SK-N-SH (cell line): ENCODE data around the gene ZW10. TPM values are rescaled to one million over a fixed set of nuclear protein-coding genes. Genes with fewer than 3 reads are reported as not detected.

ENCODE experiments used
- CTCF ChIA-PET: fragments of 300-600, 350-600 bp; formaldehyde crosslinking; extraction: SDS; loops from one replicate; lab custom pipeline; 2021; lab: Yijun Ruan, JAX
- POLR2A ChIA-PET: fragments of 350-600 bp; sonication (Branson Sonifier 250); formaldehyde crosslinking; extraction: SDS; loops from one replicate; lab custom pipeline; 2020; ENCODE audit warnings: antibody characterized with exemption, inconsistent platforms; lab: Yijun Ruan, JAX
- DNase-seq: peaks from one replicate; pipeline ENCODE4 v3.0.0; 2012
- H2AFZ ChIP-seq: fragments of 200-600 bp; sonication (generic); 2 replicates; pipeline ENCODE4 v1.8.1; 2016; ENCODE audit warnings: antibody characterized with exemption, mild to moderate bottlenecking, low read depth
- H3F3A ChIP-seq: fragments of 200-600 bp; sonication (generic); replicated peaks from 2 replicates; pipeline ENCODE3; 2016; ENCODE audit warnings: antibody characterized with exemption, mild to moderate bottlenecking; ENCODE audit not compliant: insufficient read depth
- H3K27ac ChIP-seq, 2 experiments: fragments of 200-500 bp in 1 of 2; fragments of 200-600 bp in 1 of 2; sonication (Bioruptor generic) in 1 of 2; sonication (generic), shearing (Covaris generic) in 1 of 2; 2 replicates each; pipeline versions ENCODE4 v1.5.1 to v1.6.1; 2014 to 2016; ENCODE audit warnings: low read depth in 2 of 2, inconsistent platforms in 1 of 2, low read length in 1 of 2, mild to moderate bottlenecking in 1 of 2, mixed read lengths in 1 of 2
- H3K27me3 ChIP-seq: fragments of 200-600 bp; sonication (generic), shearing (Covaris generic); 2 replicates; pipeline ENCODE4 v1.6.1; 2016; ENCODE audit warnings: mixed run types; ENCODE audit not compliant: insufficient read depth
- H3K36me3 ChIP-seq, 2 experiments: fragments of 200-500 bp in 1 of 2; fragments of 200-600 bp in 1 of 2; sonication (Bioruptor generic) in 1 of 2; sonication (generic) in 1 of 2; replicated peaks in 1 of 2; 2 replicates each; pipeline versions ENCODE3 to v1.5.1; 2014 to 2016; ENCODE audit warnings: low read length in 1 of 2, mild to moderate bottlenecking in 1 of 2; ENCODE audit not compliant: insufficient read depth in 2 of 2, control insufficient read depth in 1 of 2
- H3K4me1 ChIP-seq, 2 experiments: fragments of 200-500 bp in 1 of 2; fragments of 200-600 bp in 1 of 2; sonication (Bioruptor generic) in 1 of 2; sonication (generic), shearing (Covaris generic) in 1 of 2; 2 replicates each; pipeline versions ENCODE4 v1.5.1 to v1.6.1; 2014 to 2016; ENCODE audit warnings: low read depth in 1 of 2, low read length in 1 of 2, mixed run types in 1 of 2; ENCODE audit not compliant: insufficient read depth in 2 of 2, control insufficient read depth in 1 of 2
- H3K4me2 ChIP-seq: fragments of 200-600 bp; sonication (generic), shearing (Covaris generic); 2 replicates; pipeline ENCODE4 v1.6.1; 2017; ENCODE audit warnings: mixed run types
- H3K4me3 ChIP-seq, 2 experiments: fragments of 200-500 bp in 1 of 2; fragments of 200-600 bp in 1 of 2; sonication (Bioruptor generic) in 1 of 2; sonication (generic), shearing (Covaris generic) in 1 of 2; 2 replicates each; pipeline versions ENCODE4 v1.5.1 to v1.8.1; 2014 to 2016; ENCODE audit warnings: low read depth in 2 of 2, inconsistent platforms in 1 of 2, low read length in 1 of 2, mild to moderate bottlenecking in 1 of 2, mixed read lengths in 1 of 2, moderate library complexity in 1 of 2
- H3K79me2 ChIP-seq: fragments of 200-600 bp; sonication (generic); 2 replicates; pipeline ENCODE4 v1.8.1; 2017; ENCODE audit warnings: mild to moderate bottlenecking; ENCODE audit not compliant: insufficient read depth
- H3K9ac ChIP-seq: fragments of 200-600 bp; sonication (generic); 2 replicates; pipeline ENCODE4 v1.6.1; 2017; ENCODE audit warnings: mixed run types
- H3K9me2 ChIP-seq: fragments of 200-600 bp; sonication (generic); 2 replicates; pipeline ENCODE4 v1.6.1; 2017; ENCODE audit warnings: mixed run types
- H3K9me3 ChIP-seq: fragments of 200-600 bp; sonication (generic); 2 replicates; pipeline ENCODE4 v1.6.1; 2017; ENCODE audit warnings: mixed run types, mild to moderate bottlenecking, moderate library complexity
- H4K20me1 ChIP-seq: fragments of 200-600 bp; sonication (generic); 2 replicates; pipeline ENCODE4 v1.6.1; 2017; ENCODE audit warnings: mild to moderate bottlenecking, mixed run types; ENCODE audit not compliant: insufficient read depth
- CHD2 ChIP-seq: fragments of 150-350 bp; IDR thresholded peaks from 2 replicates; pipeline ENCODE4 v1.6.1; 2018; ENCODE audit warnings: low read length; ENCODE audit not compliant: partially characterized antibody
- CTCF ChIP-seq: fragments of 200-600 bp; sonication (generic); IDR thresholded peaks from 2 replicates; pipeline ENCODE4 v1.6.1; 2017; ENCODE audit warnings: antibody characterized with exemption, mild to moderate bottlenecking, moderate library complexity
- ELF1 ChIP-seq: IDR thresholded peaks from 2 replicates; pipeline ENCODE4 v1.4.0; 2012
- EP300 ChIP-seq, 2 experiments: IDR thresholded peaks; 2 replicates each; pipeline versions ENCODE4 v1.4.0 to v1.6.1; 2012; ENCODE audit warnings: borderline replicate concordance in 1 of 2, low read depth in 1 of 2, low read length in 1 of 2
- FOXJ3 ChIP-seq: sonication (generic); formaldehyde crosslinking; IDR thresholded peaks from 2 replicates; pipeline ENCODE4 v1.5.1; 2020; ENCODE audit warnings: mild to moderate bottlenecking, missing genetic modification reagents
- FOXM1 ChIP-seq: IDR thresholded peaks from 2 replicates; pipeline ENCODE4 v1.4.0; 2012; ENCODE audit warnings: low read depth, mild to moderate bottlenecking
- GABPA ChIP-seq: IDR thresholded peaks from 2 replicates; pipeline ENCODE4 v1.4.0; 2012; ENCODE audit warnings: low read depth, mild to moderate bottlenecking
- GATA2 ChIP-seq: sonication (generic); formaldehyde crosslinking; IDR thresholded peaks from 2 replicates; pipeline ENCODE4 v1.5.0; 2020; ENCODE audit warnings: mild to moderate bottlenecking, missing genetic modification reagents
- MAX ChIP-seq: IDR thresholded peaks from 2 replicates; pipeline ENCODE4 v1.4.0; 2012; ENCODE audit warnings: low read depth
- MEF2A ChIP-seq: IDR thresholded peaks from 2 replicates; pipeline ENCODE4 v1.4.0; 2012; ENCODE audit warnings: low read depth, borderline replicate concordance
- NFIC ChIP-seq: IDR thresholded peaks from 2 replicates; pipeline ENCODE4 v1.4.0; 2012; ENCODE audit warnings: borderline replicate concordance
- NRF1 ChIP-seq: IDR thresholded peaks from 2 replicates; pipeline ENCODE4 v1.6.1; 2012; ENCODE audit warnings: low read depth, mild to moderate bottlenecking, low read length
- PBX3 ChIP-seq: IDR thresholded peaks from 2 replicates; pipeline ENCODE4; 2012
- RAD21 ChIP-seq: IDR thresholded peaks from 2 replicates; pipeline ENCODE4 v1.6.1; 2012; ENCODE audit warnings: mild to moderate bottlenecking, low read length
- RCOR1 ChIP-seq: fragments of 150-350 bp; IDR thresholded peaks from 2 replicates; pipeline ENCODE4 v1.6.1; 2017; ENCODE audit warnings: antibody characterized with exemption, low read length
- RFX5 ChIP-seq: IDR thresholded peaks from 2 replicates; pipeline ENCODE4 v1.6.1; 2012; ENCODE audit warnings: mild to moderate bottlenecking, improper control_type of control experiment, low read length
- SMC3 ChIP-seq: IDR thresholded peaks from 2 replicates; pipeline ENCODE4 v1.6.1; 2012; ENCODE audit warnings: low read depth, low read length, improper control_type of control experiment
- TAF1 ChIP-seq: IDR thresholded peaks from 2 replicates; pipeline ENCODE4 v1.6.1; 2012; ENCODE audit warnings: low read depth, mild to moderate bottlenecking, low read length, moderate library complexity, borderline replicate concordance
- TCF12 ChIP-seq: IDR thresholded peaks from 2 replicates; pipeline ENCODE4 v1.4.0; 2012
- USF1 ChIP-seq: IDR thresholded peaks from 2 replicates; pipeline ENCODE4 v1.4.0; 2012; ENCODE audit warnings: low read depth, borderline replicate concordance
- ZBTB33 ChIP-seq: IDR thresholded peaks from 2 replicates; pipeline ENCODE4 v1.4.0; 2012; ENCODE audit warnings: low read depth, borderline replicate concordance
- polyA plus RNA-seq, 3 experiments: library from polyadenylated mRNA; depleted of rRNA; stranded (reverse); fragments of >200 nt; gene quantifications; 2 replicates each; pipeline ENCODE4 v1.2.3, GENCODE V29; 2012

ZW10 gene
- polyA plus RNA-seq, 1 of the 3 experiments (the other 2 are of a cell fraction): 6.1 TPM

GRCh38 chr11:113805640-113806039, 32.1 kb upstream of the ZW10 start:
- no peaks in the 10 kb centered on the region for H3F3A ChIP-seq
- CTCF ChIA-PET: interaction anchor here (0.7 to 3.7 kb wide), 4 partner anchors 9 to 456 kb away, joined by 3 to 25 read pairs (median 8); no protein-coding TSS in a partner anchor
- H4K20me1 ChIP-seq: no peaks in the 10 kb centered on the region
- POLR2A ChIA-PET: no interaction called here
- H3K9ac ChIP-seq: no peak overlapping the region
- H3K36me3 ChIP-seq: peaks cover 56% of the 10 kb centered on the region in 2 experiments
- H3K4me2 ChIP-seq: no peak overlapping the region
- H2AFZ ChIP-seq: no peak overlapping the region
- peaks cover 0 to 2% of the 10 kb centered on the region in 2 experiments; a peak in 1 of 4 replicates for H3K4me1 ChIP-seq
- H3K27ac ChIP-seq: no peak overlapping the region
- DNase-seq: no peak
- no peaks in the 10 kb centered on the region for H3K9me3 ChIP-seq
- TF ChIP-seq GABPA (no peak), RFX5 (no peak), ZBTB33 (no peak), SMC3 (no peak), RAD21 (no peak), CHD2 (no peak)
- TF ChIP-seq, all 33 proteins: peak for 0
- no peaks in the 10 kb centered on the region for H3K79me2 ChIP-seq
- H3K27me3 ChIP-seq: no peaks in the 10 kb centered on the region
- no peak overlapping the region for H3K4me3 ChIP-seq
- no peaks in the 10 kb centered on the region for H3K9me2 ChIP-seq

GRCh38 chr11:113802621-113803020, 29.1 kb upstream of the ZW10 start:
- POLR2A ChIA-PET: no interaction called here
- TF ChIP-seq CTCF: no peak
- TF ChIP-seq MAX: no peak
- no peak for TF ChIP-seq RCOR1
- no peak for TF ChIP-seq EP300 (IDR thresholded peaks at IDR 0.05; ENCODE audit: borderline replicate concordance in 1 of 2, low read depth in 1 of 2, low read length in 1 of 2)
- no peak for TF ChIP-seq NRF1
- TF ChIP-seq MEF2A: no peak
- TF ChIP-seq GATA2 (CRISPR knock-in tag): no peak
- TF ChIP-seq RAD21: no peak
- TF ChIP-seq USF1: no peak
- TF ChIP-seq PBX3: no peak
- TF ChIP-seq NFIC: no peak
- TF ChIP-seq ELF1: no peak
- TF ChIP-seq FOXJ3 (CRISPR knock-in tag): no peak
- no peak for TF ChIP-seq TAF1
- TF ChIP-seq TCF12: no peak
- no peak for TF ChIP-seq GABPA
- no peak for TF ChIP-seq FOXM1
- TF ChIP-seq ZBTB33: no peak
- no peak overlapping the region for H3K4me3 ChIP-seq

More at GRCh38 chr11:113802621-113803020, 29.1 kb upstream of the ZW10 start:
- CTCF ChIA-PET: interaction anchor here (1.1 to 2.2 kb wide), 5 partner anchors 14 to 460 kb away, joined by 3 to 5 read pairs (median 3); partner anchors contain the start of gene ZW10
- H3K9me3 ChIP-seq: no peaks in the 10 kb centered on the region
- H3K4me1 ChIP-seq: peaks cover 0 to 2% of the 10 kb centered on the region in 2 experiments; a peak in 1 of 4 replicates
- H3K4me2 ChIP-seq: no peak overlapping the region
- no peak for DNase-seq
- no peak overlapping the region for H3K9ac ChIP-seq
- peaks cover 3% of the 10 kb centered on the region for H3F3A ChIP-seq
- H4K20me1 ChIP-seq: no peaks in the 10 kb centered on the region
- H3K27ac ChIP-seq: no peak overlapping the region
- H3K27me3 ChIP-seq: no peaks in the 10 kb centered on the region
- no peaks in the 10 kb centered on the region for H3K79me2 ChIP-seq
- H2AFZ ChIP-seq: no peak overlapping the region
- H3K9me2 ChIP-seq: no peaks in the 10 kb centered on the region
- peaks cover 39 to 56% of the 10 kb centered on the region in 2 experiments for H3K36me3 ChIP-seq
